Measurements from ENCODE around the gene CAT.

CAT gene

GRCh38 chr11:34516247-34517040 lies 77.7 kb downstream of the CAT start:
- Histone ChIP-seq H3K4me1 (ENCODE audit: control insufficient read depth, insufficient read depth, low read length, poor library complexity, severe bottlenecking) (no peaks in the 10 kb centered on the region), H3K36me3 (ENCODE audit: control insufficient read depth, insufficient read depth, low read length) (no peaks in the 10 kb centered on the region), H3K9me3 (ENCODE audit: control insufficient read depth, low read length) (no peaks in the 10 kb centered on the region), H3K27ac (ENCODE audit: insufficient read depth, low read length, poor library complexity, severe bottlenecking) (no peak overlapping the region), H3K4me3 (ENCODE audit: insufficient read depth, low read depth, low read length, poor library complexity, severe bottlenecking) (no peak overlapping the region), H3K27me3 (replicated peaks; ENCODE audit: control insufficient read depth, insufficient read depth, low read length, poor library complexity, severe bottlenecking) (no peaks in the 10 kb centered on the region)
- DNase-seq, result no peak

DNA sequence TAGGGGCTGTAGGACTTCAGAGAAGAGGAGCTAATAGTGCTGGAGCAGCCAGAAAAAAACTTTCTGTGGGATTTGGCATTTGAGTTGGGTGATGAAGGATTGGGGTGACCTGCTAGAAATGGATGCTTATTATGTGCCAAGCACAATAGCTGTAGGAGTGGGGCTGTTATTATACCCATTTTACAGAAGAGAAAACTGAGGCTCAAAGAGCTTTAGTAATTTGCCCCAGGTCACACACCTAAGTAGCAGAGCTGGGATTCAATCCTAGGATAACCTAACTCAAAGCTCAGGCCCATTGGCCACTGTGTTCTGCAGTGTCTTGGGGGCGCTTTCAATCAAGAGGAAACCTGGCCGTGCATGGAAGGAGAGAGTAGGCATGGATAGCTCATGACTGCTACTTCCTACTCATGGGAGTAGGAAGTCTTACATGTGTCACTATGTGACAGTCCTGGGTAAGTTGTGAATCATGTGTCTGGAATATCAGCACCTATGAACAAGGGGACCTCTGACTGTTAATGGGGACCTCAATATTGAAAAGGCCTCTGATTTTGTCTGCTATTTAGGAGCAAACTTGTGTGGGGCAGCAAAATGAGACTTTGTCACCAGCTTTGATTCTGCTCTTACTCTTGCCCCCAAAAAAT lies 81.0 kb downstream of the CAT start:
- Histone ChIP-seq H3K4me3 (ENCODE audit: insufficient read depth, low read depth, low read length, poor library complexity, severe bottlenecking) (no peak overlapping the region), H3K4me1 (ENCODE audit: control insufficient read depth, insufficient read depth, low read length, poor library complexity, severe bottlenecking) (no peaks in the 10 kb centered on the region)

GRCh38 chr11:34521265-34521664 lies 82.5 kb downstream of the CAT start:
- DNase-seq, result no peak
- no peaks in the 10 kb centered on the region for H3K4me1 ChIP-seq (ENCODE audit: control insufficient read depth, insufficient read depth, low read length, poor library complexity, severe bottlenecking)
- H3K27ac ChIP-seq (ENCODE audit: insufficient read depth, low read length, poor library complexity, severe bottlenecking), result no peak overlapping the region
- no peaks in the 10 kb centered on the region for H3K9me3 ChIP-seq (ENCODE audit: control insufficient read depth, low read length)
- no peaks in the 10 kb centered on the region for H3K27me3 ChIP-seq (replicated peaks; ENCODE audit: control insufficient read depth, insufficient read depth, low read length, poor library complexity, severe bottlenecking)
- H3K36me3 ChIP-seq (ENCODE audit: control insufficient read depth, insufficient read depth, low read length), result no peaks in the 10 kb centered on the region
- H3K4me3 ChIP-seq (ENCODE audit: insufficient read depth, low read depth, low read length, poor library complexity, severe bottlenecking), result no peak overlapping the region

More for the DNA sequence above, 81.0 kb downstream of the CAT start:
- no peaks in the 10 kb centered on the region for H3K27me3 ChIP-seq (replicated peaks; ENCODE audit: control insufficient read depth, insufficient read depth, low read length, poor library complexity, severe bottlenecking)
- H3K9me3 ChIP-seq (ENCODE audit: control insufficient read depth, low read length), result no peaks in the 10 kb centered on the region
- H3K36me3 ChIP-seq (ENCODE audit: control insufficient read depth, insufficient read depth, low read length), result no peaks in the 10 kb centered on the region
- DNase-seq, result no peak
- H3K27ac ChIP-seq (ENCODE audit: insufficient read depth, low read length, poor library complexity, severe bottlenecking), result no peak overlapping the region

All from effector memory CD4-positive, alpha-beta T cell (primary cell).